Mesenchymal stem cell (in vitro differentiated cells and primary cell): Measurements from ENCODE around the gene TRMT61A.

Source experiments
- DNase-seq: peaks from one replicate; pipeline ENCODE4 v3.0.0-alpha.2; 2013
- H2AFZ ChIP-seq: one replicate; pipeline ENCODE4 v1.6.1; 2013; ENCODE audit warnings: low read depth, mild to moderate bottlenecking, control low read depth, inconsistent platforms, low read length, moderate library complexity
- H2AK5ac ChIP-seq: 2 replicates; pipeline ENCODE4 v1.6.1; 2013; ENCODE audit warnings: low read length, moderate library complexity, mild to moderate bottlenecking, inconsistent platforms; ENCODE audit not compliant: severe bottlenecking
- H2BK120ac ChIP-seq: one replicate; pipeline ENCODE4 v1.6.1; 2013; ENCODE audit warnings: low read depth, mild to moderate bottlenecking, inconsistent platforms, low read length, moderate library complexity
- H2BK12ac ChIP-seq, 2 experiments: one replicate each; pipeline ENCODE4 v1.6.1; 2013; ENCODE audit warnings: inconsistent platforms in 2 of 2, low read length in 2 of 2, mild to moderate bottlenecking in 2 of 2, moderate library complexity in 2 of 2, control low read depth in 1 of 2
- H2BK15ac ChIP-seq: one replicate; pipeline ENCODE4 v1.6.1; 2013; ENCODE audit warnings: mild to moderate bottlenecking, low read depth, inconsistent platforms; ENCODE audit not compliant: poor library complexity, severe bottlenecking
- H2BK5ac ChIP-seq: 2 replicates; pipeline ENCODE4 v1.6.1; 2013; ENCODE audit warnings: low read depth, mild to moderate bottlenecking, low read length, control low read depth, inconsistent platforms; ENCODE audit not compliant: poor library complexity, severe bottlenecking
- H3K14ac ChIP-seq, 2 experiments: one replicate each; pipeline ENCODE4 v1.6.1; 2013; ENCODE audit warnings: inconsistent platforms in 2 of 2, low read length in 2 of 2, control low read depth in 1 of 2, mild to moderate bottlenecking in 1 of 2, moderate library complexity in 1 of 2
- H3K18ac ChIP-seq, 2 experiments: one replicate each; pipeline ENCODE4 v1.6.1; 2013; ENCODE audit warnings: inconsistent platforms in 2 of 2, low read length in 2 of 2, control low read depth in 1 of 2, low read depth in 1 of 2, mild to moderate bottlenecking in 1 of 2
- H3K23ac ChIP-seq, 2 experiments: one replicate each; pipeline ENCODE4 v1.6.1; 2013; ENCODE audit warnings: inconsistent platforms in 2 of 2, low read length in 2 of 2, mild to moderate bottlenecking in 2 of 2, moderate library complexity in 2 of 2, control low read depth in 1 of 2
- H3K27ac ChIP-seq: 2 replicates; pipeline ENCODE4 v1.5.1; 2013; ENCODE audit warnings: mild to moderate bottlenecking, moderate library complexity, low read length, control low read depth, inconsistent platforms; ENCODE audit not compliant: poor library complexity, severe bottlenecking
- H3K27me3 ChIP-seq, 2 experiments: 2 replicates each; pipeline versions ENCODE4 v1.6.1 to v1.7.0; 2013; ENCODE audit warnings: low read length in 2 of 2, mild to moderate bottlenecking in 2 of 2, moderate library complexity in 2 of 2, control low read depth in 1 of 2, inconsistent platforms in 1 of 2; ENCODE audit not compliant: control insufficient read depth in 1 of 2, insufficient read depth in 1 of 2
- H3K36me3 ChIP-seq, 2 experiments: 2 replicates each; pipeline versions ENCODE4 v1.6.1 to v1.7.0; 2013; ENCODE audit warnings: low read length in 2 of 2, control low read depth in 1 of 2, inconsistent platforms in 1 of 2, low read depth in 1 of 2, mild to moderate bottlenecking in 1 of 2; ENCODE audit not compliant: insufficient read depth in 2 of 2, control insufficient read depth in 1 of 2
- H3K4ac ChIP-seq, 2 experiments: one replicate each; pipeline ENCODE4 v1.6.1; 2013; ENCODE audit warnings: inconsistent platforms in 2 of 2, low read length in 2 of 2, mild to moderate bottlenecking in 2 of 2, moderate library complexity in 2 of 2, control low read depth in 1 of 2, low read depth in 1 of 2
- H3K4me1 ChIP-seq: 2 replicates; pipeline ENCODE4 v1.6.1; 2013; ENCODE audit warnings: low read depth, low read length, control low read depth; ENCODE audit not compliant: control insufficient read depth, insufficient read depth
- H3K4me2 ChIP-seq: 2 replicates; pipeline ENCODE4 v1.6.1; 2013; ENCODE audit warnings: low read length, mild to moderate bottlenecking, inconsistent platforms; ENCODE audit not compliant: poor library complexity, severe bottlenecking
- H3K4me3 ChIP-seq, 2 experiments: 2 replicates each; pipeline versions ENCODE4 v1.5.1 to v1.7.0; 2013; ENCODE audit warnings: low read length in 2 of 2, mild to moderate bottlenecking in 2 of 2, control low read depth in 1 of 2, low read depth in 1 of 2; ENCODE audit not compliant: insufficient read depth in 1 of 2
- H3K79me1 ChIP-seq: replicated peaks from 2 replicates; pipeline ENCODE4 v1.6.1; 2013; ENCODE audit warnings: mild to moderate bottlenecking, control low read depth, low read length, inconsistent platforms; ENCODE audit not compliant: poor library complexity, severe bottlenecking
- H3K9ac ChIP-seq: 2 replicates; pipeline ENCODE4 v1.7.0; 2013; ENCODE audit warnings: mild to moderate bottlenecking, low read length, moderate library complexity
- H3K9me3 ChIP-seq: 2 replicates; pipeline ENCODE4 v1.7.0; 2013; ENCODE audit warnings: mild to moderate bottlenecking, low read length; ENCODE audit not compliant: control insufficient read depth
- H4K8ac ChIP-seq: one replicate; pipeline ENCODE4 v1.6.1; 2013; ENCODE audit warnings: inconsistent platforms, mild to moderate bottlenecking, low read length, moderate library complexity
- H4K91ac ChIP-seq: one replicate; pipeline ENCODE4 v1.6.1; 2013; ENCODE audit warnings: mild to moderate bottlenecking, low read length, inconsistent platforms
- WGBS: methylation state at CpG from one replicate; pipeline ENCODE4 v1.1.7; 2013; ENCODE audit warnings: mixed read lengths; 5-methylcytosine and 5-hydroxymethylcytosine counted together

The TRMT61A gene

DNA sequence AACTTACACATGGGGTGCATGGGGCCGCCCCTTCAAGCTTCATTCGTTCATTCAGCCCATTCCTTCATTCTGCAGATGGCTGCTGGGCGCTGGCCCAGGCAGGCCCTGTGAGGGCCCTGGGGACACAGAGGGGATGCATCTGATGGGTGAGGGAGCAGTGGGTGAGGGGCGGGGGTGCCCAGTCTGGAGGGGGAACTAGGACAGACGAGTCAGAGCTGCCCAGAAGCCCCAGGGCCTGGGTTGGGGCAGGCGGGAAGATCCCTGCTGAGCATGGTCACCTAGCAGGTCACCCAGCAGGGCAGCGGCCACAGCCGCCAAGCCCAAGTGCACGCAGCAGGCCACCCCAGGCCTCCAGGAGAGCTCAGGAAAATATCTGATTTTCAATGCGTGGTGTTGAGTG is 14.1 kb downstream of the TRMT61A start:
- H3K9me3 ChIP-seq: no peaks in the 10 kb centered on the region
- peaks cover 52% of the 10 kb centered on the region for H3K4me1 ChIP-seq
- H3K4me2 ChIP-seq: no peak overlapping the region
- no peak overlapping the region for H3K4ac ChIP-seq
- WGBS: 87% methylated on average over 9 of the region's 10 CpGs
- H3K27ac ChIP-seq: no peak overlapping the region
- H4K91ac ChIP-seq: no peak overlapping the region
- H2BK15ac ChIP-seq: no peak overlapping the region
- H4K8ac ChIP-seq: no peak overlapping the region
- H3K27me3 ChIP-seq: no peaks in the 10 kb centered on the region
- H3K14ac ChIP-seq: no peak overlapping the region
- H2BK5ac ChIP-seq: no peak overlapping the region
- no peak overlapping the region for H3K4me3 ChIP-seq
- no peak overlapping the region for H2BK12ac ChIP-seq
- H3K23ac ChIP-seq: no peak overlapping the region
- H2AK5ac ChIP-seq: no peak overlapping the region
- no peak overlapping the region for H2AFZ ChIP-seq
- H3K36me3 ChIP-seq: peaks cover 0 to 4% of the 10 kb centered on the region in 2 experiments
- H3K18ac ChIP-seq: no peak overlapping the region
- no peak for DNase-seq
- no peaks in the 10 kb centered on the region for H3K79me1 ChIP-seq
- H2BK120ac ChIP-seq: no peak overlapping the region
- H3K9ac ChIP-seq: peak overlapping the region; percentile 48

- H2BK120ac ChIP-seq: no peak overlapping the region
- no peaks in the 10 kb centered on the region for H3K27me3 ChIP-seq
- H3K9me3 ChIP-seq: no peaks in the 10 kb centered on the region
- peaks cover 5% of the 10 kb centered on the region for H3K79me1 ChIP-seq
- H2BK5ac ChIP-seq: no peak overlapping the region
- peaks cover 0 to 8% of the 10 kb centered on the region in 2 experiments for H3K36me3 ChIP-seq
- H3K4ac ChIP-seq: no peak overlapping the region
- DNase-seq: no peak
- no peak overlapping the region for H3K4me3 ChIP-seq
- no peak overlapping the region for H3K4me2 ChIP-seq
- 91% methylated on average over 19 of the region's 19 CpGs for WGBS
- H3K9ac ChIP-seq: peak overlapping the region; percentile 26
- no peak overlapping the region for H2AFZ ChIP-seq
- H3K23ac ChIP-seq: no peak overlapping the region
- peaks cover 48% of the 10 kb centered on the region for H3K4me1 ChIP-seq
- no peak overlapping the region for H3K27ac ChIP-seq
- peak overlapping the region; percentile 23 for H4K91ac ChIP-seq
- peak overlapping the region in 1 of 2 experiments; percentile 11 for H2BK12ac ChIP-seq
- H2AK5ac ChIP-seq: no peak overlapping the region
- no peak overlapping the region for H3K14ac ChIP-seq
- no peak overlapping the region for H2BK15ac ChIP-seq
- peak overlapping the region in 1 of 2 experiments; percentile 11 for H3K18ac ChIP-seq
- H4K8ac ChIP-seq: no peak overlapping the region
Observed at GRCh38 chr14:103543721-103544387, 14.9 kb downstream of the TRMT61A start.

- H3K14ac ChIP-seq: no peak overlapping the region
- no peak overlapping the region for H3K18ac ChIP-seq
- H3K4me3 ChIP-seq: no peak overlapping the region
- peaks cover 0 to 10% of the 10 kb centered on the region in 2 experiments for H3K36me3 ChIP-seq
- H3K27me3 ChIP-seq: no peaks in the 10 kb centered on the region
- no peak overlapping the region for H2AFZ ChIP-seq
- H3K4me1 ChIP-seq: peaks cover 51% of the 10 kb centered on the region
- H3K79me1 ChIP-seq: peaks cover 12% of the 10 kb centered on the region
- no peak overlapping the region for H3K4ac ChIP-seq
- no peak for DNase-seq
- H2BK5ac ChIP-seq: no peak overlapping the region
- no peak overlapping the region for H4K91ac ChIP-seq
- no peak overlapping the region for H3K23ac ChIP-seq
- H3K4me2 ChIP-seq: no peak overlapping the region
- H2AK5ac ChIP-seq: no peak overlapping the region
- 91% methylated on average over 35 of the region's 35 CpGs for WGBS
- H2BK12ac ChIP-seq: no peak overlapping the region
- no peaks in the 10 kb centered on the region for H3K9me3 ChIP-seq
- H2BK120ac ChIP-seq: no peak overlapping the region
- no peak overlapping the region for H3K27ac ChIP-seq
- no peak overlapping the region for H2BK15ac ChIP-seq
- H3K9ac ChIP-seq: no peak overlapping the region
- H4K8ac ChIP-seq: no peak overlapping the region
Observed at GRCh38 chr14:103544388-103545218, 15.6 kb downstream of the TRMT61A start.

GRCh38 chr14:103545219-103545914 is 16.4 kb downstream of the TRMT61A start:
- no peak overlapping the region for H3K9ac ChIP-seq
- H2BK15ac ChIP-seq: no peak overlapping the region
- H3K9me3 ChIP-seq: no peaks in the 10 kb centered on the region
- H3K27me3 ChIP-seq: no peaks in the 10 kb centered on the region
- no peak overlapping the region for H3K27ac ChIP-seq
- H2AK5ac ChIP-seq: no peak overlapping the region
- no peak overlapping the region for H3K4me2 ChIP-seq
- no peak overlapping the region for H4K91ac ChIP-seq
- peaks cover 0 to 10% of the 10 kb centered on the region in 2 experiments for H3K36me3 ChIP-seq
- H2BK120ac ChIP-seq: no peak overlapping the region
- no peak overlapping the region for H3K4me3 ChIP-seq
- H3K23ac ChIP-seq: no peak overlapping the region
- peaks cover 54% of the 10 kb centered on the region for H3K4me1 ChIP-seq
- H2BK5ac ChIP-seq: no peak overlapping the region
- DNase-seq: no peak
- H3K18ac ChIP-seq: no peak overlapping the region
- H3K4ac ChIP-seq: no peak overlapping the region
- 88% methylated on average over 29 of the region's 29 CpGs for WGBS
- H2AFZ ChIP-seq: no peak overlapping the region
- H3K14ac ChIP-seq: no peak overlapping the region
- no peak overlapping the region for H4K8ac ChIP-seq
- H3K79me1 ChIP-seq: peaks cover 15% of the 10 kb centered on the region
- H2BK12ac ChIP-seq: no peak overlapping the region
